A673 (cell line): ENCODE measurements around the gene TENM4. TPM values are rescaled to one million over a fixed set of nuclear protein-coding genes. Genes with fewer than 3 reads are reported as not detected.

ENCODE experiments used
- BruUV-seq: library from RNA; stranded (reverse); fragments of 400-500 nt; replicated peaks from 2 replicates; lab custom pipeline; 2021; lab: Mats Ljungman, UMichigan
- CTCF ChIA-PET: fragments of 300-600 bp; sonication (Branson Sonifier 250); formaldehyde crosslinking; loops from one replicate; lab custom pipeline; 2022; ENCODE audit warnings: antibody characterized with exemption; lab: Charles Lee
- POLR2A ChIA-PET: fragments of 300-600 bp; sonication (Branson Sonifier 250); formaldehyde crosslinking; loops from one replicate; lab custom pipeline; 2022; ENCODE audit warnings: antibody characterized with exemption; ENCODE audit not compliant: low non-redundant PET; lab: Charles Lee
- DNase-seq: peaks from one replicate; pipeline ENCODE4 v3.0.0-alpha.2; 2015; ENCODE audit warnings: low spot score
- H3K27ac ChIP-seq: fragments of 200-600 bp; sonication (generic); 2 replicates; pipeline ENCODE4 v1.5.1; 2016; ENCODE audit warnings: mixed run types, low read depth, mild to moderate bottlenecking, mixed read lengths, antibody characterized with exemption, low read length; ENCODE audit not compliant: poor library complexity, severe bottlenecking
- H3K27me3 ChIP-seq: fragments of 200-600 bp; sonication (generic); replicated peaks from 2 replicates; pipeline ENCODE4 v1.6.1; 2017; ENCODE audit warnings: mixed run types, low read depth, mild to moderate bottlenecking, mixed read lengths, antibody characterized with exemption, low read length; ENCODE audit not compliant: insufficient read depth, poor library complexity
- H3K36me3 ChIP-seq: fragments of 200-600 bp; sonication (generic); 2 replicates; pipeline ENCODE4 v1.6.1; 2016; ENCODE audit warnings: mixed run types, mild to moderate bottlenecking, mixed read lengths, antibody characterized with exemption, low read length; ENCODE audit not compliant: insufficient read depth, poor library complexity, severe bottlenecking
- H3K4me1 ChIP-seq: fragments of 200-600 bp; sonication (generic); 2 replicates; pipeline ENCODE4 v1.6.1; 2017; ENCODE audit warnings: mixed run types, mild to moderate bottlenecking, mixed read lengths, antibody characterized with exemption, low read length; ENCODE audit not compliant: insufficient read depth, poor library complexity, severe bottlenecking
- H3K4me3 ChIP-seq: fragments of 200-600 bp; sonication (generic); 2 replicates; pipeline ENCODE4 v1.5.1; 2016; ENCODE audit warnings: low read depth, mixed run types, mild to moderate bottlenecking, mixed read lengths, low read length; ENCODE audit not compliant: poor library complexity, severe bottlenecking
- H3K9me3 ChIP-seq: fragments of 200-600 bp; sonication (generic); 2 replicates; pipeline ENCODE4 v1.6.1; 2016; ENCODE audit warnings: mixed run types, low read depth, mild to moderate bottlenecking, mixed read lengths, antibody characterized with exemption, low read length; ENCODE audit not compliant: poor library complexity, severe bottlenecking
- EZH2 ChIP-seq: fragments of 200-600 bp; sonication (generic); IDR thresholded peaks from 2 replicates; pipeline ENCODE4 v1.6.1; 2017; ENCODE audit warnings: borderline replicate concordance, low read depth, mild to moderate bottlenecking, mixed read lengths, antibody characterized with exemption, low read length; ENCODE audit not compliant: poor library complexity, severe bottlenecking
- intact Hi-C: fragments of 100-400 bp; cut with micrococcal nuclease; formaldehyde crosslinking; loops from one replicate; pipeline ENCODE4 v1.10.0; 2022; ENCODE audit not compliant: unreplicated experiment
- total RNA-seq: library from RNA; stranded (reverse); gene quantifications from 2 replicates; pipeline ENCODE4 v1.2.3, GENCODE V29; 2021
- TF ChIP-seq, protein P1 (sequence below): fragments of 300-800, 200-600 bp; sonication (generic); conservative IDR thresholded peaks from 2 replicates; pipeline ENCODE4 v1.5.1; 2017; ENCODE audit warnings: low read depth, mild to moderate bottlenecking, antibody characterized with exemption, low read length, moderate library complexity, mixed read lengths

Gene TENM4
- total RNA-seq, 1 experiment from 2014 or later, result 0.11 TPM

DNA sequence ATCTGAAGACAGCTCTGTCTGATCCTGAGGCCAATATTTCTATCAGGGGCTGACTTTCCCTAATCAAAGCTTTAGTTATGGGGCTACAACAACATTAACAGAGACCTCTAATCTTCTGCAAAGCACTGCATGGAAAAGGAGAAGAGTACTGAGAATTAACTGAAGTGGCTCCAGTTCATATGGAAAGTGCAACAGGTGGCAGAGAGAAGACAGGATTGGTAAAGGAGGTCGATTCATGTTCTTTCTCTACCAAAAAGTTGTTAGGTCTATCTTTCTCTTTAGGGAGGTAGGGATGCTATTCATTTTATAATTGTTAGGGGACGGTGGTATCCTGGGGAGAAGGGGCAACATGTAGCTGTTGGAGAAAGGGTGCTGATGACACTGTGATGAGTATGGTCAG, 633.5 kb downstream of the TENM4 start:
- Histone ChIP-seq H3K27me3 (no peaks in the 10 kb centered on the region), H3K27ac (no peak overlapping the region), H3K36me3 (no peaks in the 10 kb centered on the region), H3K4me3 (no peak overlapping the region), H3K9me3 (no peaks in the 10 kb centered on the region), H3K4me1 (peaks cover 11% of the 10 kb centered on the region)
- TF ChIP-seq, protein P1, sequence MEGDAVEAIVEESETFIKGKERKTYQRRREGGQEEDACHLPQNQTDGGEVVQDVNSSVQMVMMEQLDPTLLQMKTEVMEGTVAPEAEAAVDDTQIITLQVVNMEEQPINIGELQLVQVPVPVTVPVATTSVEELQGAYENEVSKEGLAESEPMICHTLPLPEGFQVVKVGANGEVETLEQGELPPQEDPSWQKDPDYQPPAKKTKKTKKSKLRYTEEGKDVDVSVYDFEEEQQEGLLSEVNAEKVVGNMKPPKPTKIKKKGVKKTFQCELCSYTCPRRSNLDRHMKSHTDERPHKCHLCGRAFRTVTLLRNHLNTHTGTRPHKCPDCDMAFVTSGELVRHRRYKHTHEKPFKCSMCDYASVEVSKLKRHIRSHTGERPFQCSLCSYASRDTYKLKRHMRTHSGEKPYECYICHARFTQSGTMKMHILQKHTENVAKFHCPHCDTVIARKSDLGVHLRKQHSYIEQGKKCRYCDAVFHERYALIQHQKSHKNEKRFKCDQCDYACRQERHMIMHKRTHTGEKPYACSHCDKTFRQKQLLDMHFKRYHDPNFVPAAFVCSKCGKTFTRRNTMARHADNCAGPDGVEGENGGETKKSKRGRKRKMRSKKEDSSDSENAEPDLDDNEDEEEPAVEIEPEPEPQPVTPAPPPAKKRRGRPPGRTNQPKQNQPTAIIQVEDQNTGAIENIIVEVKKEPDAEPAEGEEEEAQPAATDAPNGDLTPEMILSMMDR, result no peak
- no peak for TF ChIP-seq EZH2
- DNase-seq, result no peak
- no TSS peak for BruUV-seq
- POLR2A ChIA-PET, result no interaction called here
- CTCF ChIA-PET, result no interaction called here
- intact Hi-C loops, result no loop called here

DNA sequence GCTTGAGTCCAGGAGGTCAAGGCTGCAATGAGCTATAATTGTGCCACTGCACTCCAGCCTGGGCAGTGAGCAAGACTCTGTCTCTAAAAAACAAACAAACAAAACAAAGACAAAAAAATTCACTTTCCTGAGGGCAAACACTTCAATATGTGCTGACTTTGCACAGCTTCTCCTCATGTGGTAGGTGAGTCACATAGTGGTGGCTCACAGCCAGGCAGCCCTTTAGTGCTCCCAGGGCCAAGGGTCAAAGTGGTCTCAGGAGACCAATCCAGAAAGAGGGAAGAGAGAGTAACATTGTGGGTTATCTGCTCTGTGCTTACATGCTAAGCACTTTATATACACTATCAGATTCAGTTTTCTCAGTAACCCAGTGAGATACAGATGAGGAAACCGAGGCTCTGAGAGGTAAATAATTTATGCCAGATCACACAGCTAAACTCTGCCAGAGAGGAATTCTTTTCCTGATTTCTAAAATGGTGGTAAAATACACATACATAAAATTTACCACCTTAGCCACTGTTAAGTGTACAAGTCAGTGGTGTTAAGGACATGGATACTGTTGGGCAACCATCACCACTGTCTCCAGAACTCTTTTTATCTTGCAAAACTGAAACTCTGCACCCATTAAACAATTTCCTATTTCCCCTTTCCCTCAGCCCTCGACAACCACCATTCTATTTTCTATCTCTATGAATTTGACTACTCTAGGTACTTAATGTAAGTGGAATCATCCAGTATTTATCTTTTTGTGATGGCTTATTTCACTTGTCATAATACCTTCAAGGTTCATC, 634.4 kb downstream of the TENM4 start:
- CTCF ChIA-PET, result no interaction called here
- Histone ChIP-seq H3K9me3 (no peaks in the 10 kb centered on the region), H3K36me3 (no peaks in the 10 kb centered on the region), H3K4me1 (peaks cover 16% of the 10 kb centered on the region), H3K27me3 (no peaks in the 10 kb centered on the region), H3K27ac (no peak overlapping the region), H3K4me3 (no peak overlapping the region)
- POLR2A ChIA-PET, result no interaction called here
- BruUV-seq, result no TSS peak
- TF ChIP-seq EZH2, result no peak
- TF ChIP-seq, protein P1, result no peak
- intact Hi-C loops, result no loop called here
- DNase-seq, result no peak

DNA sequence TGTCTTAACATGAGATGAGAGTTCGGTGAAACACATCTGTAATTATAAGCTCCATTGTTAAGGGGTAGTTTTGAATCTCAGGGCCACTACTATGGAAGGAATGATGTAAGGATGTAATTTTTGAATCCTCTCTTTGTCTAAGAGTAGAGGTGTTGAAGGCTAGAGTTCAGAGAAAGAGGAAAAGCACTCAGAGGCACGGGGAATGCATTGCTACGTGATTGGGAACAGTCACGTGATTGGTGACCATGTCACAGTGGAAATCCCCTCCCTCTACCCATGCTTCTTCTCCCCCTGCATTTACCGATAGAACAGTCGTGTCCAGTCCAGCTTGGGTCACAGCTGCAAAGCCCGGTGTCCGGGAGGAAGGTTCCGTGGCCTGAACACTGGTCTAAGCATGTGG, 635.8 kb downstream of the TENM4 start:
- no peak for DNase-seq
- TF ChIP-seq, protein P1, result no peak
- no peak for TF ChIP-seq EZH2
- H3K36me3 ChIP-seq, result no peaks in the 10 kb centered on the region
- ChIA-PET CTCF (no interaction called here), POLR2A (no interaction called here)
- no TSS peak for BruUV-seq
- peaks cover 24% of the 10 kb centered on the region for H3K4me1 ChIP-seq
- H3K9me3 ChIP-seq, result no peaks in the 10 kb centered on the region
- no peaks in the 10 kb centered on the region for H3K27me3 ChIP-seq
- H3K4me3 ChIP-seq, result no peak overlapping the region
- no peak overlapping the region for H3K27ac ChIP-seq
- intact Hi-C loops, result no loop called here
